ENCODE measurements around the gene CEP112. TPM values are rescaled to one million over a fixed set of nuclear protein-coding genes. Genes with fewer than 3 reads are reported as not detected.

CEP112 gene
- total RNA-seq, 2 experiments from 2014 or later: 1.2 to 1.5 TPM

DNA sequence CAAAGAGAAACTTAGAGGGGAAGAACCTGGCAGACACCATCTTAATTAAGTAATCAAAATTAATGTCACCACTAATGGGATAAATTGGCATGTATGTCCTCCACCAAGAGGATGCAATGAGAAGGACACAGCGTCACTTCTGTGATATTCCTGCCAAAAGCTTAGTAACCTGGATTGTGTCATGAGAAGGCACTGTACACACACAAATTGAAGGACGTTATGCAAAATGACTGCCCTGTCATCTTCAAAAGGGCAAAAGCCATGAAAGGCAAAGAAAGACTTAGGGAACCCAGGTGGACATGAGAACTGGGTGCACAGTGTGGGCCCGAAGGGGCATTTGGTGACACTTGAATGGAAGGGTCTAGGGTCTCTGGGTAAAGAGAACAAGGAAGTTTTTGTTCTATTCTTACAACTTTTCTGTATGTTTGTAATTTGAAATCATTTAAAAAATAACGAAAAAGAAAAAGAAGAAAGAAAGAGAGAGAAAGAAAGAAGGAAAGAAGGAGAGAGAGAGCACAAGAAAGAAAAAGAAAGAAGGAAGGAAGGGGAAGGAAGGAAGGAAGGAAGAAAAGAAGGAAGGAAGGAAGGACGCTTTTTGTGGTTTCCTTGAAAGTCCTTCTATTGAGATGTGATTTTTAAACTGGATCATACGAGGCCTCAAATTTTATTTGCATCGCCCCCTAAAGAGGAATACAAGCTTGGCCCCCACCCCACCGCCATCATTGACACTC, 41.3 kb upstream of the CEP112 start:
- no peak overlapping the region for H3K4me3 Mint-ChIP-seq
- TF ChIP-seq, protein P1, sequence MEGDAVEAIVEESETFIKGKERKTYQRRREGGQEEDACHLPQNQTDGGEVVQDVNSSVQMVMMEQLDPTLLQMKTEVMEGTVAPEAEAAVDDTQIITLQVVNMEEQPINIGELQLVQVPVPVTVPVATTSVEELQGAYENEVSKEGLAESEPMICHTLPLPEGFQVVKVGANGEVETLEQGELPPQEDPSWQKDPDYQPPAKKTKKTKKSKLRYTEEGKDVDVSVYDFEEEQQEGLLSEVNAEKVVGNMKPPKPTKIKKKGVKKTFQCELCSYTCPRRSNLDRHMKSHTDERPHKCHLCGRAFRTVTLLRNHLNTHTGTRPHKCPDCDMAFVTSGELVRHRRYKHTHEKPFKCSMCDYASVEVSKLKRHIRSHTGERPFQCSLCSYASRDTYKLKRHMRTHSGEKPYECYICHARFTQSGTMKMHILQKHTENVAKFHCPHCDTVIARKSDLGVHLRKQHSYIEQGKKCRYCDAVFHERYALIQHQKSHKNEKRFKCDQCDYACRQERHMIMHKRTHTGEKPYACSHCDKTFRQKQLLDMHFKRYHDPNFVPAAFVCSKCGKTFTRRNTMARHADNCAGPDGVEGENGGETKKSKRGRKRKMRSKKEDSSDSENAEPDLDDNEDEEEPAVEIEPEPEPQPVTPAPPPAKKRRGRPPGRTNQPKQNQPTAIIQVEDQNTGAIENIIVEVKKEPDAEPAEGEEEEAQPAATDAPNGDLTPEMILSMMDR (IDR thresholded peaks at IDR 0.05): no peak
- intact Hi-C loops (cut with micrococcal nuclease): no loop called here
- H3K27me3 Mint-ChIP-seq: no peaks in the 10 kb centered on the region
- no peaks in the 10 kb centered on the region for H3K36me3 Mint-ChIP-seq (ENCODE audit: low read depth)
- DNase-seq (no peak), ATAC-seq (no peak)
- H3K27ac Mint-ChIP-seq: no peak overlapping the region
- ChIA-PET POLR2A (no interaction called here), CTCF (no interaction called here)
- H3K9me3 Mint-ChIP-seq: no peaks in the 10 kb centered on the region
- H3K4me1 Mint-ChIP-seq (ENCODE audit: low read depth): peaks cover 6% of the 10 kb centered on the region

DNA sequence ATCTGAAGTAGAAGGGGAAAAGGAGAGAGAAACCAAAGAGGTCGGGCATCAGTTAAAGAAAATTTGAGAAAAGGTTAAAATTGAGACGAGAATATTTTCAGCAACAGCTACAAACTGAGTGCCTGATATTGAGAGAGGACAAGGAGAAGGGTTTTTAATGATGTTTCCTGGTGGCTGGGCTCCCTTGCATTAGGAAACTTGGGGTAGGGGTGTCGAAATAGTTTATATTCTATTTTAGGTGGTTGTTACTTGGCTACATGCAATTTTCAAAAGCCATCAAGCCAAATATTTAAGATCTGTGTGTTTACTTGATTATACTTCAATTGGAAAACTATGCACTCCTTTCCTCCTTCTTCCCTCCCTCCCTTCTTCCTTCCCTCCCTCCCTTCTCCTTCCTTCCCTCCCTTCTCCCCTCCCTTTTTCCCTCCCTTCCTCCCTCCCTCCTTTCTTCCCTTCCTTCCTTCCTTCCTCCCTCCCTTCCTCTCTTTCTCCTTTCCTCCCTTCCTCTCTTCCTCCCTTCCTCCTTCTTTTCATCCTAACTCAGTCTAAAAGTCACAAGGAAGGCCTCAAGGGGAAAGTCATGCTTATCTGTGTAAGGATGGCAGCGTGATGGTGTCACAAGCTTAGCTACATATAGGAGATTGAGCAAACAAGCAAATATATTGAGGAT, 39.1 kb upstream of the CEP112 start:
- ChIA-PET CTCF (no interaction called here), POLR2A (no interaction called here)
- no peak overlapping the region for H3K27ac Mint-ChIP-seq

GRCh38 chr17:66229783-66230538, 38.0 kb upstream of the CEP112 start:
- Mint-ChIP-seq H3K36me3 (ENCODE audit: low read depth) (no peaks in the 10 kb centered on the region), H3K4me1 (ENCODE audit: low read depth) (peaks cover 6% of the 10 kb centered on the region), H3K27ac (no peak overlapping the region), H3K4me3 (no peak overlapping the region), H3K9me3 (no peaks in the 10 kb centered on the region), H3K27me3 (no peaks in the 10 kb centered on the region)
- intact Hi-C loops (cut with micrococcal nuclease): no loop called here
- DNase-seq: no peak
- ATAC-seq: no peak
- POLR2A ChIA-PET: interaction anchor here (0.7 kb wide), 1 partner anchor 52 kb away, joined by 3 read pairs; no protein-coding TSS in a partner anchor
- CTCF ChIA-PET: no interaction called here
- TF ChIP-seq, protein P1 (IDR thresholded peaks at IDR 0.05): no peak

More for the DNA sequence above, 39.1 kb upstream of the CEP112 start:
- H3K36me3 Mint-ChIP-seq (ENCODE audit: low read depth): no peaks in the 10 kb centered on the region
- intact Hi-C loops (cut with micrococcal nuclease): no loop called here
- H3K4me1 Mint-ChIP-seq (ENCODE audit: low read depth): peaks cover 6% of the 10 kb centered on the region
- DNase-seq (no peak), ATAC-seq (no peak)
- TF ChIP-seq, protein P1 (IDR thresholded peaks at IDR 0.05): no peak
- H3K4me3 Mint-ChIP-seq: no peak overlapping the region
- H3K9me3 Mint-ChIP-seq: no peaks in the 10 kb centered on the region
- H3K27me3 Mint-ChIP-seq: no peaks in the 10 kb centered on the region

DNA sequence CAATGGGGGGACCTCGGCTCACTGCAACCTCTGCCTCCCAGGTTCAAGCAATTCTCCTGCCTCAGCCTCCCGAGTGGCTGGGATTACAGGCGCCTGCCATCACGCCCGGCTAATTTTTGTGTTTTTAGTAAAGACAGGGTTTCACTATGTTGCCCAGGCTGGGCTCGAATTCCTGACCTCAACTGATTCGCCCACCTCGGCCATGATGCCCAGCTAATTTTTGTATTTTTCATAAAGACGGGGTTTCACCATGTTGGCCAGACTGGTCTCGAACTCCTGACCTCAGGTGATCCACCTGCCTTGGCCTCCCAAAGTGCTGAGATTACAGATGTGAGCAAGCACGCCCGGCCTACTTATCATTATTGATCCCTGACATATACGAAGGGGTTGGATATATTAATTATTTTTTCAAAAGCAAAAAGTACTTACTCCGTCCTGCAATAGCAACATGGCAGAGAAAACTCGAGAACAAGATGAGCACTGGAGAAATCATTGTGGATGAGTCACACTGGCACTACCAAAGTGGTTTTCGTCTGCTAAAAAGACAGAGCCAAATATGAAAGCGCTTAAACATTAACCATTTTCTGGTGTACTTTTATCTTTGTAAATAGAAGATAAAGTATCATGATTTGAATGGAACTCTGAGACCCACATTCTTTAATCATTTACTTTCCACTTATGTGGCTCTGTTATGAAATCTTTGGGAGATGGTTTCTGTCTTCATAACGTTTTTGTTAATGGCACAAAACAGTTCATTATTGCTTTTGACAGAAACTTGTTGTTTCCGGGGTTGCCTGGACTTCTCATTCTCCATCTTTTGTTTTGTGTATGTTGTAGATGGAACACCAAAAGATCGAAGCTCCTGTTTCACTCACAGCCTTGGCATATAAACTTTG, 37.2 kb upstream of the CEP112 start, which contains the start of gene APOH:
TSS of gene APOH (minus strand) at position 529 of the 896 bp plus-strand sequence. CDS start at position 493, 36 bp downstream.
- no peak for ATAC-seq
- Mint-ChIP-seq H3K36me3 (ENCODE audit: low read depth) (no peaks in the 10 kb centered on the region), H3K4me3 (no peak within 1 kb of the TSS), H3K27ac (no peak within 1 kb of the TSS), H3K4me1 (ENCODE audit: low read depth) (peaks cover 6% of the 10 kb centered on the region), H3K9me3 (no peaks in the 10 kb centered on the region), H3K27me3 (no peaks in the 10 kb centered on the region)
- TF ChIP-seq, protein P1 (IDR thresholded peaks at IDR 0.05): no peak
- ChIA-PET CTCF (no interaction called here), POLR2A (interaction anchor here (0.7 kb wide), 1 partner anchor 51 kb away, joined by 3 read pairs; no protein-coding TSS in a partner anchor)
- no peak for DNase-seq
- intact Hi-C loops (cut with micrococcal nuclease): no loop called here

Measured in activated CD8-positive, alpha-beta T cell treated with anti-CD3 and anti-CD28 coated beads for 36 hours (primary cell).